GOT3 (cell line): ENCODE results near the gene SLC22A1.
"Not testable (repeated sequence)": the region's sequence is repeated elsewhere in the genome, so short reads cannot be mapped to it uniquely, and the experiment has no call there.

ENCODE experiments used
- DNase-seq: peaks from one replicate; lab custom pipeline; 2025; ENCODE audit warnings: mixed read lengths; lab: John Stamatoyannopoulos, UW

Gene SLC22A1

GRCh38 chr6:160138839-160139419 is 17.3 kb downstream of the SLC22A1 start:
- no peak for DNase-seq

DNA sequence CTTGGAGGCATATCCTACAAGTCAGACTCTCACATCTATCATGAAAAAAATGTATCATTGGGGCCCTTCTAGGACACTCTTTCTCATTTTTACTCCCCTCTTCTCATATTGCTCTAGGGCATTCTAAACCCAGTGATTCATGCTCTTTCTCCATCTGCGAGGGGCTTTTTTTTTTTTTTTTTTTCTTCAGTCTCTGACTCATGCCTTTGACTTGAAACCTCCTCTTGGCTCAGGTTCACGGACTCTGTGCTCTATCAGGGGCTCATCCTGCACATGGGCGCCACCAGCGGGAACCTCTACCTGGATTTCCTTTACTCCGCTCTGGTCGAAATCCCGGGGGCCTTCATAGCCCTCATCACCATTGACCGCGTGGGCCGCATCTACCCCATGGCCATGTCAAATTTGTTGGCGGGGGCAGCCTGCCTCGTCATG is 17.8 kb downstream of the SLC22A1 start:
- no peak for DNase-seq

DNA sequence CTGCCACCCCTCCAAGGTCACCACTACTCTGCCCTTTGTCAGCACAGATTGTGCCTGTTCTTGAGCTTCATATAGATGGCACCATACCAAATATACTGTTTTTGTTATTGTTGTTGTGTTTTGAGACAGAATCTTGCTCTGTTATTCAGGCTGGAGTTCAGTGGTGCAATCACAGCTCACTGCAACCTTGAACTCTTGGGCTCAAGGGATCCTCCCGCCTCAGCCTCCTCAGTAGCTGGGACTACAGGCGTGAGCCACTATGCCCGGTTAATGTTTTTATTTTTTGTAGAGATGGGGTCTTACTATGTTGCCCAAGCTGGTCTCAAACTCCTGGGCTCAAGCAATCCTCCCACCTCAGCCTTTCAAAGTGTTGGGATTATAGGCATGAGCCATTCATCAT is 18.9 kb downstream of the SLC22A1 start:
- DNase-seq: not testable (repeated sequence)

DNA sequence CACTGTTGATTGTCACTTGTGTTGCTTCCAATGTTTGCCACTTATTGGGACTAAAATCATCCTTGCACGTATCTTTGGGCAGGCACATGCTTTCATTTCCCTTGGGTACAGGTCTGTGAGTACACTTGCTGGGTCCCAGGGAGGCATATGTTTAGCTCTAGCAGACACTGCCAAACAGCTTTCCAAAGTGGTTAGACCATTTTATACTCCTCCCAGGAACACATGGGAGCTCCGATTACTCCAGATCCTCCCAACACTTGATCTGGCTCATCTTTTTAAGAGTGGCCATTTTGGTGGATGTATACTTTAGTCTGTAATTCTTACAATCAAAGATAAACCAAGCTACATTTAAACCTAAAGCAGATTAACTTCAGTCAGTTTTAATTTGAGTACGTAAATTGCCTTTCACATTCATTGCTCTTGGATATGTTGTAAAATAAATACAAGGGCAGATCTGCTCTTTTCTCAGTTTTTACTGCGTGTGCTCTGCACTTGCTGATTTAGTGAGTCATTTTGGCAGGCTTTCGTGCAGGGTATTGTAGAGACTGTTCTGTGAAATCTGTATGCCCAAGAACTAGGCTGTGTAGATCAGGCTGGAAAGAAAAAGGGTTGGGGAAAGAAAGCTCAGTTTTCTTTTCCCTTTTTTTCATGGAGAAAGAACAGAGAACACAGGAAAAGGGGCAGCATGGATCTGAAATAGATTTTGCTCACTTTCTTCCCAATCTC is 19.5 kb downstream of the SLC22A1 start:
- DNase-seq: no peak

DNA sequence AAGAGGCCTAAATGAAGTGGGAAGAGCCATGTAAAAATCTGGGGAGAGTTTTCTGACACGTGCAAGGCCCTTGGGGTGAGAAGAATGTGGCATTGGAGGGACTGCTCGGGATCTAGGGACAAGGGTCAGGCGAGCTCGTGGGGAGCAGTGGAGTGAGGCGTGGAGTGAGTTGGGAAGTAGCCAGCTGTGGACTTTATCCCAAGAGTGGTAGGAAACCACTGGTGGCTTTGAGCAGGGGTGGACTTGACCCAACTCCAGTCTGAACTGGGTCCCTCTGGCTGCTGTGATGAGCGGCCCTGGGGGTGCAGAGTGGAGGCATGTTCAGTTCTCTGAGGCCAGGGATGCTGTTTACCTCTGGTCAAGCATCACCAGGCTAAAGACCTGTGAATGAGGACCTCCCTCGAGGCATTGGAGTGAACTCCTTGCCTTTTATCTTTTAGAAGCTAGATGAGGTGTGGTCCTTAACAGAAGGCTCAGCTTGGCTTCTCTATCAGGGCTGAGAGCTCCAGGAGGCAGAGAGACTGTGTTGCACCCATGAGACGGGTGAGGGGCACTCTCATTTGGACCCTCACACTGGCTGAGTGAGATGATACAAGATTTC is 20.6 kb downstream of the SLC22A1 start:
- no peak for DNase-seq

DNA sequence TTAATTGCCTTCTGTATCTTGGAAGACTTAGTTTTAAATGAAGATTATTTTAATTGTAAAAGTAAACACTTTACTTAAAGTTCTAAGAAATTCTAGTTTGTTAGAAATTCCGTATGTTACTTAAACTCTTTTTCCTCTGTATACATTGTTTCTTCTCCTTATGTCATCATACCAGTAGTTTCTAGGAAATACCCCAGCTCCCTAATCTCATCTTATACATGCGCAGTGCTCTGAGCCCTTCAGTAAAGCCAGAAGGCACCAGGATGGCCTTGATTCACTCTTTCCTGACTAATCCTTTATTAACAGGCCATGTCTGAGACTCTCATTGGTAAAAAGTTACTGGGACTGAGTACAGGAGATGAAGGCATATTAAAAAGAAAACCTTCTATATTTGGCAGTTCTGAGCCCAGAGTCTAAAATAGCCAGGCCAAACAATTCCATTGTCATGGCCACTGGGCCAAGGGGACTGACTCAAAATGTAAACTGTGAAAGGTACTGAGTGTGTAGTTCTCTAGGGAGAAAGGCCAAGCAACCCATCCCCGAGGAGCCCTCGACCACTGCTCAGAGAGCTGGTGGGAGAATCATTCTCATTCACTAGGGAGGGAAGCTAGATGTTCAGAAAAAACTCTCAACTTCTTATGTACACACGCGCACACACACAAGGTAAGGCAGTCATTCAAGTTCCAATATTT is 25.0 kb downstream of the SLC22A1 start:
- no peak for DNase-seq

DNA sequence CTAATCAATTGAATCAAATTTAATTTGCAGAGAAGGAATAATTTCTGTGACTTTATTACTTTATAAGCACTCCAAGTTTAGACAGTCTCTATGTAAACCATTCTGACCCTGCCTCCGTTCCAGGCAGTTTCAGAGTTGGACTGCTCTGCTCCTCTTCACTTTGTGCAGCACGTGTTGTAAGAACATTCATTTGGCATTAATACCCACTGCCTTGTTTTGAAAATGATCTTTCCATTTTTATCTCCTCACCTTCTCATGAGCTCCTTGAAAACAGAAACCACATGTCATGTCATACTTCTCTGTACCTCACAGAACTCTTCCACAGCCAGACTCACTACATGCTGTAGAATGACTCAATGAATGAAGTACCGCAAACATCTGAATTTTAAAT is 25.5 kb downstream of the SLC22A1 start:
- DNase-seq: no peak

- DNase-seq: no peak
Measured at GRCh38 chr6:160154471-160154870, 32.9 kb downstream of the SLC22A1 start.

- DNase-seq: no peak
Measured at GRCh38 chr6:160156842-160157241, 35.2 kb downstream of the SLC22A1 start.

GRCh38 chr6:160160450-160160849 is 38.8 kb downstream of the SLC22A1 start:
- no peak for DNase-seq

- no peak for DNase-seq
Measured at GRCh38 chr6:160160929-160161646, 39.5 kb downstream of the SLC22A1 start.

DNA sequence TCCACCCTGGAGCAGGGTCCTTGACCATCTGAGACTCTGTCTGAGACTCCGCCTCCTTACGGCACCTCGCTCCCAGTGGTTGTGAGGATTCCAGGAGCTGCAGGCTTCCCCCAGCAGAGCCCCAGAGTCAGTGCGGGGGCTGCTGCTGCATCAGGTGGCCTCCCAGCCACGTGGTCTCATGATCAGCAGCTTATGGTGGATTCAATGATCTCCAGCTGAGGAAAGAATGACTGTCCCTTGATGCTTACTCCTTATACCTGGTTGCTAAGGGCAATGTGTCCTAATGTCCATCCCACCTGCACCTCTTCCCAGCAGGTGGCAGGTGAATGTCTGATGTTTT is 40.0 kb downstream of the SLC22A1 start:
- no peak for DNase-seq

DNA sequence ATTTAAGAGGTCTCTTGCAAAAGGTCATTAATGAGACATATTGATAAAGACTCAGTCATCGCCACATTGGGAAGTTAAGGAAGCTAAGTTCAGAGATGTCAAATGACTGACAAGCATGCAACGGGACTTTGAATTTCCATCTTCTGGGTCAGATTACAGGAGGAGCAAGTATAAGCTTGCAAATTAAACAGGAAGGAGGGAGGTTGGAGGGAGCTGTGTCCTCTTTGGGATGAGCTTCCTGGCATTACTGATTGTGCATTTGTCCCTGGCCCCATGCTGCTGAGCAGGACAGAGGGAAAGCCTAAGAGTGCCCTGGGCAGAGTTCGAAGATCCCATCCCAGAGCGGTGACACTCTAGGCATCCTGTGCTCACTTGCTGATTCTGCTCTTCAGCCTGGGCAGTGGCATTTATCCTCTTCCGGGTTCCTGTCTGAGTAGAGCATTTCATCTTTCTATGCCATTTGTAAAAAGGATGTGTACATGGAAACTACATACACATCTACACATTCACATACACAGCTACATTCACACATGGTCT is 40.5 kb downstream of the SLC22A1 start:
- no peak for DNase-seq

DNA sequence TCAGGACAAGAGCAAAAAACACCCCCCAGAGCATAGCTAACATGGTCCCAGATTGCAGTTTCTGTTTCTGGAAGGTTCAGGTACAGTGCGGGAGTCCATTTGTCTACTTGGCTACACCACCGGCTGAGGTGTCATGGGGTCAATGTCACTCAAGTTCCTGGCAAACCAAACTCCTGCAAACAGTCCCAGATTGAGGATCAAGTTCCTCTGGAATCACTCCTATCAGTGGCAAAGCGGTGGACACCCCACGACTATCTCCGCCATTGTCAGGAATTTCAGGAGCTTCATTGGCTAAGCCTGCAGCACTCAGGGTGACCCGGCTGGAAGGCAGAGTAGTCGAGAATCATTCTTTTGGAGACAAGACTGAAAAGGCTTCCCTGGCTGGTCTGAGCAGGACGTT is 41.8 kb downstream of the SLC22A1 start:
- no peak for DNase-seq

GRCh38 chr6:160163912-160164311 is 42.3 kb downstream of the SLC22A1 start:
- no peak for DNase-seq

DNA sequence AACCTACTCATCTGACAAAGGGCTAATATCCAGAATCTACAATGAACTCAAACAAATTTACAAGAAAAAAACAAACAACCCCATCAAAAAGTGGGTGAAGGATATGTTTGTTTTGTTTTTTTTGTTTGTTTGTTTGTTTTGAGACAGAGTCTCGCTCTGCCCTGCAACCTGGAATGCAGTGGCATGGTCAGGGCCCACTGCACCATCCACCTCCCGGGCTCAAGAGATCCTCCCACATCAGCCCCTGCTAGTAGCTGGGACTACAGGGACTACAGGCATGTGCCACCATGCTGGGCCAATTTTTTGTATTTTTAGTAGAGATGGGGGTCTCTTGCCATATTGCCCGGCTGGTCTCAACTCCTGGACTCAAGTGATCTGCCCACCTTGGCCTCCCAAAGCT is 44.3 kb downstream of the SLC22A1 start:
- not testable (repeated sequence) for DNase-seq

DNA sequence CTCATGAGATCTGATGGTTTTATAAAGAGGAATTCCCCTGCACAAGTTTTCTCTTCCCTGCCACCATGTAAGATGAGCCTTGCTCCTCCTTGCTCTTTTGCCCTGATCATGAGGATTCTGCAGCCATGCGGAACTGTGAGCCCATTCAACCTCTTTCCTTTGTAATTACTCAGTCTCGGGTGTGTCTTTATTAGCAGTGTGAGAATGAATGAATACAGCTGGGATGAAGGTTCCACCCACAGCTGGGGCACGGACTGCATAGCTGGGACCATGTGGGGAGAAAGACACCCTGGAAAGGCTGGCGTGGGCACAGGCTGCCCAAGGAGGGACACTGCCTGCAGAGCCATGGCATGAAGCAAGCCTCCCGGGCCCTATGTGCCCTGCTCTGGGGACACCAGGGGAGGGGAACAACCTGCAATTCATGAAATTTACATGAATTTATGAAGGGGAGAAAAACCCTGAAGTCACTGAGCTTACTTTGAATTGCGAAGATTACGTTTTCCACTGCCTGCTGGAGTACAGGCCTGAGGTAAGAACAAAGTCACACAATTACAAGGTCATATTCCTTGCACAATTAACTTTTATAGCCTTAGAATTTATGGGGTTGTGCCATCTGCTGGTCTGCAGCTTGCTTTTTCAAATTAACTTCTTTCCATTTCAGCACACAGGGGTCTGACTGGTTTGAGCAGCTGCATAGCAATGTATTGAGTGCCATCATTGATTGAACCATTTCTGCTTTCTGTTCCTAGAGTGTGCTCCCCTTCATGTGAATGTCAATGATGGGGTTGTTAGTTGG is 46.2 kb downstream of the SLC22A1 start:
- DNase-seq: no peak

DNA sequence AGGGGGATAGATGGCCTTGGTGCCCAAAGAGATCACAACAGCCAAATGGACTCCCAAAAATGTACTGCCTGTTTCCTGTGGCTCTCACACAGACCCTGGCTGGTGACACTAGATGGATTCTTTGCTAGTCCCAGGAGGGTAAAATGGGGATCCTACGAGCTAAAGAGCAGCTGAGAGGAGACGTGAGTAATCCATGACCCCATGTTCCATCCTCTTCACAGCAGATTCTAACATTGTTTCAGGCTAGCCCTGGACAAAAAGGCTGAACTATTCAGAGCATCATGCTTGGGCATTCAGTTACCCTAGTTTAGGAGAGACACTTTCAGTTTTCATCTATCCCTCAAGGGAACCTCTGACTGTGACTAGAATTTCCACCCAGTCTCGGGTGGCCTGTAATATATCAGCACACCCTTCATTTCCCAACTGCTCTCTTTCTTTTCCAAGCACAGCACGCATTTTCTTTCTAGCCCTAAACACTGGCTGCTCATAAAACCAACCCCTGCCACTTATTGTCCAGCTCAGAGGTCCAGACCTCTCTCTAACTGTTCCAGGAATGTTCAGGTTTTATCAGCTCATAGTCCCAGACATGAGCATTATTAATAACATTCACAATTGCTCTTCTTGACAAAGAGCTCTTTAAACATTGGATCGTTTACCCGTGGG is 48.5 kb downstream of the SLC22A1 start:
- DNase-seq: no peak

DNA sequence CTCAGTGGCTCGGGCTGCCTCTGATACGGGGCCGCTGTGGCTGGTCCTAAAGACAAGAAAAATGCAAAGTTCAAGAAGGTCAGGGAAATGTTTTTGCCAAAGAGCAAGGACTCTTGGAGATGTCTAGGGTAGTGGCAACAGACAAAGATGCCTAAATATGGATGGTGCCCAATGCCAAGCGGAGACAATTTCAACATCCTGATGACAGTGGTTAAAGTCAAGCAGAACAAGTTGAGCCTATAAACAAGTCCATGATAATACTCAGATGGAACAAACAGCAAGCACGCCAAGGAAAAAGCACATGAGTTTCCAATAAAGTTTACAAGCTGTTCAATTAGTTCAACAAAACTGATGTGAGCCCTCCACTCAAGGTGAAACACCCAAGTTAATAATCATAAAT is 51.1 kb downstream of the SLC22A1 start:
- DNase-seq: no peak

DNA sequence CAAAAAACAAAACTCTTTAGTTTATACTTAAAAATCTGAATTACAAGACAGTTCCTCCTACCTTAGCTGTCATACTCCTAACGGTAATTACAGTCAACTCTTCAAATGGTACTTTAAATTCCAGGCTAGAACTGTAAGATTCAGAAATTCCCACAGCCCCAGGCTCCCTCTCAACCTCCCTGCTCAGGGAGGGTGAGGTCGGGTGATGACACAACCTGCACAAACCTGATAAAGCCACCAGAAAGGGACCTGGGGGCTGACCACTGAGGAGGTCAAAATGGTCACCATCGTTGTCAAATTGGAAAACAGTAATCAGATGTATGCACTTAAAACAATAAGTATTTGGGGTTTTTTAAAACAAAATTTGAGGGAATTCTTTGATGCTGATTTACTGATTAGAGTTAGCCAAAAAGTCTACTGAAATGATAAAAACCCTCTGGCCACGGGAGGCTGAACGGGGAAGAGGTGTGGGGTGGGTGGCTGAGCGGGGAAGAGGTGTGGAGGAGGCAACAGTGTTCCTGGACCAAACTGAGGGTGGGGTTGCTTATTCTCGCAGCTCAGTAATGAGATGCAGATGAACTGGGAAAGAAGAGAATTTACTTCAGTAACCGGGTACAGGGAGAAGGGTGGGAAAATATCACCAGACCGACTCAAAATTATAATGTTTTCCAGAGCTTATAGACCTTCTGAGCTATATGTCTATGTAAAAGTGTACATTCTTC is 52.4 kb downstream of the SLC22A1 start:
- DNase-seq: no peak
